Nephron (organoid): Measurements from ENCODE around the gene ABTB1.

Source experiments
- H3K27ac Mint-ChIP-seq, 3 experiments: 2 replicates each; pipeline ENCODE4 v1.8.0; 2020; ENCODE audit warnings: mixed read lengths in 3 of 3, mild to moderate bottlenecking in 2 of 3, moderate library complexity in 1 of 3
- H3K27me3 Mint-ChIP-seq: 2 replicates; pipeline ENCODE4 v1.8.0; 2021; ENCODE audit warnings: low read depth, mild to moderate bottlenecking, moderate library complexity, mixed read lengths
- H3K36me3 Mint-ChIP-seq: 2 replicates; pipeline ENCODE4 v1.8.0; 2020; ENCODE audit warnings: low read depth, mixed read lengths
- H3K4me1 Mint-ChIP-seq: 2 replicates; pipeline ENCODE4 v1.8.0; 2020; ENCODE audit warnings: mixed read lengths
- H3K4me3 Mint-ChIP-seq, 3 experiments: 2 replicates each; pipeline ENCODE4 v1.8.0; 2020; ENCODE audit warnings: mild to moderate bottlenecking in 3 of 3, mixed read lengths in 3 of 3, moderate library complexity in 2 of 3
- H3K9me3 Mint-ChIP-seq: 2 replicates; pipeline ENCODE4 v1.8.0; 2020; ENCODE audit warnings: mixed read lengths
- TF ChIP-seq, protein P1 (sequence below), 3 experiments: fragments of 200-600 bp; sonication (generic); IDR thresholded peaks; one replicate each; pipeline ENCODE4 v1.5.0; 2021; ENCODE audit warnings: antibody characterized with exemption in 3 of 3; ENCODE audit not compliant: unreplicated experiment in 3 of 3

ABTB1 gene

DNA sequence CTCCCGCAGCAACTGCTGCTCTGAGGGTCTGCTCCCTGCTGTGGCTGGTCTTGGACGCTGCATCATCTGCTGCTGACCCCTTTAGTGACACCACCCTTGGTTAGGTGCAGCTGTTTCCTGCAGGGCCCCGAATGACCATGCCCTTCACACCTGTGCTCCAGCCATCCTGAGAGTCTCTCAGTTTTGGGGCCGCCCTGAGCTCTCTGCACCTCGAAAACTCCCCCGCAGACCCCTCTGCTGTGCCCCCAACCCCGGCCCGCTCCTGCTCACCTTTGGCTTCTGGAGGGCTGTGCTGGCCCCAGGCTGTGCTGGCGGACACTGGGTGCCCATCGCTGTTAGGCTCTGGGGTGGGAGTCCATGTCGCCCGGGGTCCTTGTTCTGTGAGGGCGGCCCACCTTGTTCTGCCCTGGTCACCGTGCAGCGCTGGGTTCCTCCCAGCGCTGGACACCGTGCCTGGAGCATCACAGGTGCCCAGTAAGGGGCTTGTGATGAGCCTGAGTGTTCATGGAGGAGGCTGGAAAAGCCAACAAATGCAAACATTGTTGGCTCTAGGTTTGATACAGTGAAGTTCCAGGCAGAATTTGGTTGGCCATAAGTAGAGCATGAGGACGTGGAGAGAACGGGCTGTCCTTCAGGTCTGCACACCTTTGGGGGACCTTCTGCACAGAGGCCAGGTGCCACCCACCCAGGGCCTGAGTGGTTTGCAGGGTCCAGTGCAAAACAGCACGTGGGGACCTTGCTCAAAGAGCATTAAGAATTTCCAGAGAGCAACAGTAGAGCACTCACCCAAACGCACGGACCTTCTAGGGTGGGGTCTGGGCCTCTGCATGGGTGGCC lies 12.3 kb downstream of the ABTB1 start:
- Mint-ChIP-seq H3K9me3 (no peaks in the 10 kb centered on the region), H3K4me3 (no peak overlapping the region), H3K36me3 (no peaks in the 10 kb centered on the region), H3K27me3 (peaks cover 7% of the 10 kb centered on the region), H3K4me1 (peaks cover 15% of the 10 kb centered on the region), H3K27ac (no peak overlapping the region)
- TF ChIP-seq, protein P1, sequence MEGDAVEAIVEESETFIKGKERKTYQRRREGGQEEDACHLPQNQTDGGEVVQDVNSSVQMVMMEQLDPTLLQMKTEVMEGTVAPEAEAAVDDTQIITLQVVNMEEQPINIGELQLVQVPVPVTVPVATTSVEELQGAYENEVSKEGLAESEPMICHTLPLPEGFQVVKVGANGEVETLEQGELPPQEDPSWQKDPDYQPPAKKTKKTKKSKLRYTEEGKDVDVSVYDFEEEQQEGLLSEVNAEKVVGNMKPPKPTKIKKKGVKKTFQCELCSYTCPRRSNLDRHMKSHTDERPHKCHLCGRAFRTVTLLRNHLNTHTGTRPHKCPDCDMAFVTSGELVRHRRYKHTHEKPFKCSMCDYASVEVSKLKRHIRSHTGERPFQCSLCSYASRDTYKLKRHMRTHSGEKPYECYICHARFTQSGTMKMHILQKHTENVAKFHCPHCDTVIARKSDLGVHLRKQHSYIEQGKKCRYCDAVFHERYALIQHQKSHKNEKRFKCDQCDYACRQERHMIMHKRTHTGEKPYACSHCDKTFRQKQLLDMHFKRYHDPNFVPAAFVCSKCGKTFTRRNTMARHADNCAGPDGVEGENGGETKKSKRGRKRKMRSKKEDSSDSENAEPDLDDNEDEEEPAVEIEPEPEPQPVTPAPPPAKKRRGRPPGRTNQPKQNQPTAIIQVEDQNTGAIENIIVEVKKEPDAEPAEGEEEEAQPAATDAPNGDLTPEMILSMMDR (IDR thresholded peaks at IDR 0.05; ENCODE audit: unreplicated experiment in 3 of 3): no peak

DNA sequence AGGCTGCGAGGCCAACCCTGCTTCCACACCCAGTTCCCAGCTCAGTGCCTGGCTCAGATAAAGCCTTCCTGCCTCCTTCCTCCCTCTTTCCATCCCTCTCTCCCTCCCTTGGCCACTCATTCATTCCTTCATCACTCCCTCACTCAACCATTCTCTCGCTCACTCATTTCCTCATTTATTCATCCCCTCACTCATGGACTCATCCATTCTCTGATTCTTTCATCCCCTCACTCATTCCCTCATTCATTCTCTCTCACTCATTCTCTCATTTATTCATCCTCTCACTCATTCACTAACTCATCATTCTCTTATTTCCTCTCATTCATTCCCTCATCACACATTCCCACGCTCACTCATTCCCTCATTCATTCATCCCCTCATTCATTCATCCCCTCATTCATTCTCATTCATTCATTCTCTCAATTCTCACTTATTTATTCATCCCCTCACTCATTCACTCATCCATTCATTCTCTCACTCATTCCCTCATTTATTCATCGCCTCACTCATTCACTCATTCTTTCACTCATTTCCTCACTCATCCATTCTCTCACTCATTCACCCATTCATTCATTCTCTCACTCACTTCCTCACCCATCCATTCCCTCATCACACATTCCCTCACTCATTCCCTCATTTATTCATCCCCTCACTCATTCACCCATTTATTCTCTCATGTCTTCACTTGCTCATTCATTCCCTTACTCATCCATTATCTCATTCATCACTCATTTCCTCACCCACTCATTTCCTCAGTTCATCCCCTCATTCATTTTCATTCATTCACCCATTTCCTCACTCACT lies 13.2 kb downstream of the ABTB1 start:
- H3K4me1 Mint-ChIP-seq: peaks cover 15% of the 10 kb centered on the region
- H3K27me3 Mint-ChIP-seq: peaks cover 7% of the 10 kb centered on the region
- no peaks in the 10 kb centered on the region for H3K9me3 Mint-ChIP-seq
- H3K27ac Mint-ChIP-seq: no peak overlapping the region
- TF ChIP-seq, protein P1 (IDR thresholded peaks at IDR 0.05; ENCODE audit: unreplicated experiment in 3 of 3): no peak
- H3K36me3 Mint-ChIP-seq: no peaks in the 10 kb centered on the region
- H3K4me3 Mint-ChIP-seq: no peak overlapping the region

DNA sequence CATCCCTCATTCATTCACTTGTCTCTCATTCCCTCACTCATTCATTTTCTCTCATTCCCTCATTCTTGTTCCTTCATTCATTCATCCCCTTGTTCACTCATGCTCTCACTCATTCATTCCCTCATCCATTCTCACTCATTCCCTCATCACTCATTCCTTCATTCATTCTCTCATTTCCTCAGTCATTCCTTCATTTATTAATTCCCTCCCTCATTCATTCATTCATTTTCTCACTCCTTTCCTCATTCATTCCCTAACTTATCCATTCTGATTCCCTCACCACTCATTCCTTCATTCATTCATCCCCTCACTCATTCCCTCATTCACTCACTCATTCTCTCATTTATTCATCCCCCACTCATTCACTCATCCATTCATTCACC lies 13.8 kb downstream of the ABTB1 start:
- Mint-ChIP-seq H3K4me1 (peaks cover 9% of the 10 kb centered on the region), H3K9me3 (no peaks in the 10 kb centered on the region), H3K4me3 (no peak overlapping the region)

DNA sequence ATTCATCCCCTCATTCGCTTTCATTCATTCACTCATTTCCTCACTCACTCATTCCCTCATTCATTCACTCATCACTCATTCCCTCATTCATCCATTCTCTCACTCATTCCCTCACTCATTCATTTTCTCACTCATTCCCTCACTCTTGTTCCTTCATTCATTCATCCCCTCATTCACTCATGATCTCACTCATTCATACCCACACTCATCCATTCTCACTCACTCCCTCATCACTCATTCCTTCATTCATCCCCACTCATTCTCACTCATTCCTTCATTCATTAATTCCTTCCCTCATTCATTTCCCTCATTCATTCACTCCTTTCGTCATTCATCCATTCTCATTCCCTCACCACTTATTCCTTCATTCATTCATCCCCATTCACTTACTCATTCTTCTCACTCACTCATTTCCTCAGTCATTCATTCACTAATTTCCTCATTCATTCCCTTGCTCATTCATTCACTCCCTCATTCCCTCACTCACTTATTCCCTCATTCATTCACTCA lies 14.5 kb downstream of the ABTB1 start:
- H3K4me1 Mint-ChIP-seq: peaks cover 5% of the 10 kb centered on the region
- H3K36me3 Mint-ChIP-seq: no peaks in the 10 kb centered on the region
- no peaks in the 10 kb centered on the region for H3K9me3 Mint-ChIP-seq
- no peak overlapping the region for H3K27ac Mint-ChIP-seq
- no peak overlapping the region for H3K4me3 Mint-ChIP-seq
- H3K27me3 Mint-ChIP-seq: peaks cover 4% of the 10 kb centered on the region
- TF ChIP-seq, protein P1 (IDR thresholded peaks at IDR 0.05; ENCODE audit: unreplicated experiment in 3 of 3): no peak

More for the DNA sequence above, 13.8 kb downstream of the ABTB1 start:
- TF ChIP-seq, protein P1 (IDR thresholded peaks at IDR 0.05; ENCODE audit: unreplicated experiment in 3 of 3): no peak
- H3K27me3 Mint-ChIP-seq: peaks cover 5% of the 10 kb centered on the region
- no peaks in the 10 kb centered on the region for H3K36me3 Mint-ChIP-seq
- H3K27ac Mint-ChIP-seq: no peak overlapping the region

DNA sequence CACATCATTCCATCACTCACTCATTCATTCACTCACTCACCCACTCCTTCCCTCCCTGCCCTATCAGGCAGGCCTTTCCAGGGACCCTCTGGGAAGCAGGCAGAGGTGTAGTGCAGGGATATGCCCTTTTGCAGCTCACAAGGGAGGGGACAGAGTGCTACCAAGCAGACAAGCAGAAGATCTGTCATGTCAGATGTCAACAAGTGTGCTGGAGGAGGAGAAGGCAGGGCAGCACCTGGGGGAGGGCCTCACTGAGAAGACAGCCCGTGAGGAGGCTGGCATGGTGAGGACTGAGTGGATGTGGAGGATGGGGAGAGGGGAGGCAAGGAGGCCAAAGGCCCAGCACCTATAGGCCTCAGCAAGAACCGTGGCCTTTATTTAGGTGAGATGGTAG lies 15.3 kb downstream of the ABTB1 start:
- Mint-ChIP-seq H3K36me3 (no peaks in the 10 kb centered on the region), H3K27me3 (peaks cover 7% of the 10 kb centered on the region), H3K9me3 (no peaks in the 10 kb centered on the region), H3K27ac (no peak overlapping the region), H3K4me3 (no peak overlapping the region), H3K4me1 (peaks cover 5% of the 10 kb centered on the region)
- TF ChIP-seq, protein P1 (IDR thresholded peaks at IDR 0.05; ENCODE audit: unreplicated experiment in 3 of 3): no peak
